HEK293 (cell line): Measurements from ENCODE around the gene LLGL2.

Source experiments
- CTCF ChIA-PET: fragments of 350-600 bp; formaldehyde crosslinking; extraction: SDS; loops from one replicate; lab custom pipeline; 2021; ENCODE audit warnings: antibody characterized with exemption; lab: Yijun Ruan, JAX
- POLR2A ChIA-PET: fragments of 300-600 bp; formaldehyde crosslinking; extraction: SDS; loops from one replicate; lab custom pipeline; 2020; ENCODE audit warnings: antibody characterized with exemption, inconsistent platforms; lab: Yijun Ruan, JAX
- H3K27ac ChIP-seq: fragments of 200-500 bp; sonication (Bioruptor generic); 2 replicates; pipeline ENCODE4 v1.5.1; 2014; ENCODE audit warnings: low read depth, low read length, control low read depth, inconsistent platforms; ENCODE audit errors: extremely low read depth
- H3K36me3 ChIP-seq, 2 experiments: fragments of 200-500 bp in 1 of 2; sonication (Bioruptor generic) in 1 of 2; 1 replicate in 1 of 2; 2 replicates in 1 of 2; pipeline ENCODE4 v1.5.1; 2014 to 2017; ENCODE audit warnings: inconsistent platforms in 2 of 2, low read length in 2 of 2; ENCODE audit not compliant: control insufficient read depth in 2 of 2, insufficient read depth in 1 of 2
- H3K4me1 ChIP-seq: fragments of 200-500 bp; sonication (Bioruptor generic); 2 replicates; pipeline ENCODE4 v1.5.1; 2014; ENCODE audit warnings: mild to moderate bottlenecking, low read length, inconsistent platforms; ENCODE audit not compliant: control insufficient read depth, insufficient read depth
- H3K4me3 ChIP-seq: 2 replicates; pipeline ENCODE4 v1.5.1; 2011; ENCODE audit warnings: low read depth, mild to moderate bottlenecking, control low read depth, low read length, moderate library complexity
- H3K9me3 ChIP-seq: fragments of 200-500 bp; sonication (Bioruptor generic); 2 replicates; pipeline ENCODE4 v1.5.1; 2014; ENCODE audit warnings: low read depth, low read length, inconsistent platforms; ENCODE audit not compliant: control insufficient read depth, insufficient read depth
- AEBP2 ChIP-seq: fragments of 450-650 bp; formaldehyde crosslinking; IDR thresholded peaks from 2 replicates; pipeline ENCODE4 v1.5.1; 2016; ENCODE audit warnings: missing biosample characterization, missing genetic modification characterization, borderline replicate concordance
- EGR2 ChIP-seq: fragments of 450-650 bp; formaldehyde crosslinking; IDR thresholded peaks from 2 replicates; pipeline ENCODE4 v1.5.1; 2016; ENCODE audit warnings: low read depth, missing biosample characterization, missing genetic modification characterization
- HOXC10 ChIP-seq: sonication (generic); formaldehyde crosslinking; IDR thresholded peaks from 2 replicates; pipeline ENCODE4 v1.8.1; 2023; ENCODE audit warnings: mild to moderate bottlenecking, missing genetic modification reagents
- IKZF3 ChIP-seq: fragments of 450-650 bp; IDR thresholded peaks from 2 replicates; pipeline ENCODE4 v1.5.0; 2018; ENCODE audit warnings: missing biosample characterization, mild to moderate bottlenecking, missing genetic modification characterization, moderate library complexity
- KLF10 ChIP-seq: fragments of 450-650 bp; IDR thresholded peaks from 2 replicates; pipeline ENCODE4 v1.5.1; 2018; ENCODE audit warnings: missing biosample characterization, mild to moderate bottlenecking, missing genetic modification characterization
- PRDM10 ChIP-seq: fragments of 450-650 bp; formaldehyde crosslinking; IDR thresholded peaks from 2 replicates; pipeline ENCODE4 v1.5.1; 2016; ENCODE audit warnings: missing biosample characterization, missing genetic modification characterization
- ZBTB20 ChIP-seq: fragments of 450-650 bp; formaldehyde crosslinking; IDR thresholded peaks from 2 replicates; pipeline ENCODE4 v1.5.1; 2016; ENCODE audit warnings: missing biosample characterization, missing genetic modification characterization
- ZBTB8A ChIP-seq: fragments of 450-650 bp; formaldehyde crosslinking; IDR thresholded peaks from 2 replicates; pipeline ENCODE4 v1.5.1; 2016; ENCODE audit warnings: missing biosample characterization, missing genetic modification characterization
- ZNF214 ChIP-seq: fragments of 450-650 bp; formaldehyde crosslinking; IDR thresholded peaks from 2 replicates; pipeline ENCODE4 v1.5.1; 2017; ENCODE audit warnings: missing biosample characterization, mild to moderate bottlenecking, missing genetic modification characterization, borderline replicate concordance
- ZNF274 ChIP-seq, 2 experiments: fragments of 200-500 bp in 1 of 2; fragments of 450-650 bp in 1 of 2; sonication (Bioruptor generic) in 1 of 2; formaldehyde crosslinking in 1 of 2; IDR thresholded peaks; 2 replicates each; pipeline versions ENCODE4 v1.5.1 to v1.6.1; 2014 to 2016; ENCODE audit warnings: borderline replicate concordance in 1 of 2, inconsistent platforms in 1 of 2, low read length in 1 of 2, missing biosample characterization in 1 of 2, missing genetic modification characterization in 1 of 2
- ZNF280D ChIP-seq: fragments of 450-650 bp; formaldehyde crosslinking; IDR thresholded peaks from 2 replicates; pipeline ENCODE4 v1.5.1; 2016; ENCODE audit warnings: missing biosample characterization, missing genetic modification characterization
- ZNF292 ChIP-seq: fragments of 450-650 bp; formaldehyde crosslinking; IDR thresholded peaks from 2 replicates; pipeline ENCODE4 v1.5.1; 2016; ENCODE audit warnings: low read depth, missing biosample characterization, missing genetic modification characterization, borderline replicate concordance
- ZNF335 ChIP-seq: fragments of 450-650 bp; formaldehyde crosslinking; conservative IDR thresholded peaks from 2 replicates; pipeline ENCODE4 v1.5.1; 2016; ENCODE audit warnings: missing biosample characterization, missing genetic modification characterization
- ZNF362 ChIP-seq: fragments of 450-650 bp; formaldehyde crosslinking; IDR thresholded peaks from 2 replicates; pipeline ENCODE4 v1.5.1; 2016; ENCODE audit warnings: missing biosample characterization, missing genetic modification characterization
- ZNF398 ChIP-seq: fragments of 450-650 bp; formaldehyde crosslinking; IDR thresholded peaks from 2 replicates; pipeline ENCODE4 v1.5.1; 2017; ENCODE audit warnings: missing biosample characterization, missing genetic modification characterization
- ZNF501 ChIP-seq: fragments of 450-650 bp; formaldehyde crosslinking; IDR thresholded peaks from 2 replicates; pipeline ENCODE4 v1.5.1; 2016; ENCODE audit warnings: missing biosample characterization, missing genetic modification characterization
- ZNF510 ChIP-seq: fragments of 450-650 bp; formaldehyde crosslinking; IDR thresholded peaks from 2 replicates; pipeline ENCODE4 v1.5.1; 2018; ENCODE audit warnings: mild to moderate bottlenecking, missing genetic modification characterization, missing biosample characterization; ENCODE audit not compliant: insufficient replicate concordance
- ZNF548 ChIP-seq: fragments of 450-650 bp; formaldehyde crosslinking; IDR thresholded peaks from 2 replicates; pipeline ENCODE4 v1.5.1; 2016; ENCODE audit warnings: missing biosample characterization, missing genetic modification characterization
- ZNF701 ChIP-seq: fragments of 450-650 bp; formaldehyde crosslinking; IDR thresholded peaks from 2 replicates; pipeline ENCODE4 v1.5.1; 2016; ENCODE audit warnings: missing biosample characterization, missing genetic modification characterization
- ZNF707 ChIP-seq: fragments of 450-650 bp; formaldehyde crosslinking; IDR thresholded peaks from 2 replicates; pipeline ENCODE4 v1.5.1; 2016; ENCODE audit warnings: missing biosample characterization, missing genetic modification characterization

The LLGL2 gene

GRCh38 chr17:75503337-75503950 lies 22.1 kb upstream of the LLGL2 start:
- Histone ChIP-seq H3K4me1 (no peaks in the 10 kb centered on the region), H3K27ac (no peak overlapping the region), H3K4me3 (no peak overlapping the region), H3K9me3 (no peaks in the 10 kb centered on the region), H3K36me3 (peaks cover 0 to 89% of the 10 kb centered on the region in 2 experiments; a peak in 2 of 3 replicates)
- POLR2A ChIA-PET: interaction anchor here (0.9 to 1.8 kb wide), 3 partner anchors 9 to 21 kb away, joined by 3 to 10 read pairs (median 5); partner anchors contain the start of genes LLGL2 and TSEN54
- TF ChIP-seq ZNF707 (tag by site-specific recombination): no peak
- 0 out of 2 replicates have a peak, but pooled peaks have one; percentile 15 for TF ChIP-seq EGR2 (tag by site-specific recombination)
- CTCF ChIA-PET: interaction anchor here (0.6 to 3.9 kb wide), 8 partner anchors 10 to 245 kb away, joined by 3 to 20 read pairs (median 4); partner anchors contain the start of gene TSEN54

GRCh38 chr17:75503976-75504346 lies 21.5 kb upstream of the LLGL2 start:
- H3K9me3 ChIP-seq: no peaks in the 10 kb centered on the region
- H3K4me3 ChIP-seq: no peak overlapping the region
- ChIA-PET CTCF (interaction anchor here (0.6 to 3.9 kb wide), 5 partner anchors 10 to 244 kb away, joined by 3 to 20 read pairs (median 4); partner anchors contain the start of gene TSEN54), POLR2A (interaction anchor here (1.2 to 1.8 kb wide), 2 partner anchors 9 to 21 kb away, joined by 5 to 10 read pairs; partner anchors contain the start of gene LLGL2)
- H3K36me3 ChIP-seq: peaks cover 0 to 89% of the 10 kb centered on the region in 2 experiments; a peak in 2 of 3 replicates
- H3K27ac ChIP-seq: no peak overlapping the region
- H3K4me1 ChIP-seq: no peaks in the 10 kb centered on the region
- TF ChIP-seq ZNF362 (tag by site-specific recombination) (no peak), ZNF501 (no peak), ZNF214 (tag by site-specific recombination) (no peak), ZNF548 (tag by site-specific recombination) (no peak), AEBP2 (no peak), IKZF3 (tag by site-specific recombination) (no peak), ZBTB8A (tag by site-specific recombination) (no peak), ZNF398 (tag by site-specific recombination) (no peak), ZBTB20 (tag by site-specific recombination) (no peak), ZNF292 (tag by site-specific recombination) (no peak), ZNF274 (IDR thresholded peaks at IDR 0.05; ENCODE audit: low read length) (no peak), ZNF274 (tag by site-specific recombination; IDR thresholded peaks at IDR 0.05; ENCODE audit: borderline replicate concordance) (no peak), ZNF280D (tag by site-specific recombination) (no peak), ZNF335 (tag by site-specific recombination) (no peak), HOXC10 (no peak), KLF10 (tag by site-specific recombination) (no peak), ZNF701 (no peak), ZNF510 (tag by site-specific recombination) (no peak), PRDM10 (tag by site-specific recombination) (no peak), ZNF707 (tag by site-specific recombination) (no peak)
